GM12865 (cell line): ENCODE measurements around the gene GDPGP1.

Experiments used
- DNase-seq: peaks from one replicate; pipeline ENCODE4 v3.0.0; 2010; ENCODE audit warnings: low read depth
- H3K4me3 ChIP-seq: 2 replicates; pipeline ENCODE4 v1.5.1; 2011; ENCODE audit warnings: mild to moderate bottlenecking, low read depth, low read length, control low read depth
- CTCF ChIP-seq: IDR thresholded peaks from 2 replicates; pipeline ENCODE4 v1.5.1; 2011; ENCODE audit warnings: low read length, control low read depth, low read depth, inconsistent platforms; ENCODE audit not compliant: insufficient read depth; ENCODE audit errors: missing control alignments

GDPGP1 gene

DNA sequence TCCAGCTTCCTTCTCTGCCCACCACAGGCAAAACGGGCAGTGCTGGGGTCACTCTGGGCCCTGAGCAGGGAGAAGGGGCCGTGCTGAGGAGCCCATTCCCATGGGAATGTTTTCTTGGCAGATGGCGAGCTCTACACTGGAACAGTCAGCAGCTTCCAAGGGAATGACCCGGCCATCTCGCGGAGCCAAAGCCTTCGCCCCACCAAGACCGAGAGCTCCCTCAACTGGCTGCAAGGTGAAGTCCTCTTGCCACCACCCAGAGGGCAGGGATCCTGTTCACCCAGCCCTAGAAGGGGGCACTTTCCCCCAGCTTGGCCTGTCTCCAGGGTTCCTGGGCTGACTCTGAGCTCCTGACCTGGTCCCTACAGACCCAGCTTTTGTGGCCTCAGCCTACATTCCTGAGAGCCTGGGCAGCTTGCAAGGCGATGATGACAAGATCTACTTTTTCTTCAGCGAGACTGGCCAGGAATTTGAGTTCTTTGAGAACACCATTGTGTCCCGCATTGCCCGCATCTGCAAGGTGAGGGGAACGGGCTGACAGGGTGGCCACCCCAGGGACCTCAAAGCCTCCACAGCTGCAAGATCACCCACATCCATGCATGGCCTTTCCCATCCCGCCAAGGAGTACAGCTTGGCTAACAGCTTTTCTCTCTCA is 12.6 kb upstream of the GDPGP1 start:
- no peak overlapping the region for H3K4me3 ChIP-seq
- TF ChIP-seq CTCF = peak; percentile 78
- peak; percentile 71 for DNase-seq

- DNase-seq = no peak
These were observed 11.5 kb upstream of the GDPGP1 start for GRCh38 chr15:90222547-90222946.

GRCh38 chr15:90223441-90224165 is 10.4 kb upstream of the GDPGP1 start:
- no peak for DNase-seq
- TF ChIP-seq CTCF = no peak

More at GRCh38 chr15:90222547-90222946, 11.5 kb upstream of the GDPGP1 start:
- no peak overlapping the region for H3K4me3 ChIP-seq
- TF ChIP-seq CTCF = no peak

GRCh38 chr15:90225047-90225446 is 9.0 kb upstream of the GDPGP1 start:
- no peak for TF ChIP-seq CTCF
- H3K4me3 ChIP-seq = no peak overlapping the region
- DNase-seq = no peak

More at GRCh38 chr15:90223441-90224165, 10.4 kb upstream of the GDPGP1 start:
- H3K4me3 ChIP-seq = no peak overlapping the region

DNA sequence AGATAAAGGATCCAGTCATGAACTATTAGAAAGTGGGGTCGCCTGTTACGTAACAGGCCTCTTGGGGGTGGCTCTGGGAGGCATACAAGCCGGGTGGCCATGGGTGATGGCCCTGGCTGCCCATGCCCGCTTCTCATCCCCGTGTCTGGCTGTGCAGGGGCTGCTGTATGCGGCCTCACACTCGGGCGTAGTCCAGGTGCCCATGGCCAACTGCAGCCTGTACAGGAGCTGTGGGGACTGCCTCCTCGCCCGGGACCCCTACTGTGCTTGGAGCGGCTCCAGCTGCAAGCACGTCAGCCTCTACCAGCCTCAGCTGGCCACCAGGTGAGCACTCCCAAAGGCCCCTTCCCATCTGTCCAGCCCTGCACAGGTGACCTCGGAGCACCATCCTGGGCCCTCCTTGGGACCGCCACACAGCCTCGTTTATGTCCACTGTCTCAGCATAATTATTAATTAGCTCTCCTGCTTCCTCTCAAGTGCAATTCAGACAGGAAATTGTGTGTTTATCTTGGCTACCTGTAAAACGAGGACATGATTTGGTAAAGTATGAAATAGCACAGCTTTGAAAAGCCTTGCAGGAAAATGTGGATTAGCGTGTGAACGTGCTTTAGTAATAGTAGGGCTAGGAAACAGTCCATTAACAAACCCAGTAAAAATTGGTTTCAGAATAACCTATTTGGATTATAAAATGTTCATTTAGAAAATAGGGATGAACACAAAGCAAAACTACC is 8.3 kb upstream of the GDPGP1 start:
- DNase-seq = no peak
- no peak overlapping the region for H3K4me3 ChIP-seq
- TF ChIP-seq CTCF = no peak

- TF ChIP-seq CTCF = no peak
- H3K4me3 ChIP-seq = no peak overlapping the region
- DNase-seq = no peak
These were observed 6.7 kb upstream of the GDPGP1 start for GRCh38 chr15:90227336-90227735.
